Stimulated activated CD4-positive, alpha-beta T cell treated with anti-CD3 and anti-CD28 coated beads, Interleukin-4, amount 100 ng/mL, for 48 hours (primary cell): ENCODE results near the gene AP5Z1.

Experiments
- DNase-seq, 2 donors: peaks; one replicate each; pipeline ENCODE4 v3.0.0-alpha.2; 2020; ENCODE audit warnings: low read depth in 2 of 2

Gene AP5Z1

GRCh38 chr7:4775250-4775847 is at the start of gene AP5Z1:
AP5Z1 (plus strand) TSS chr7:4775623; CDS start chr7:4775716, 93 bp downstream.
- peak; percentile 88 to 93 for DNase-seq

- DNase-seq, result no peak
These were observed 49.5 kb upstream of the AP5Z1 start for GRCh38 chr7:4725850-4726450.

GRCh38 chr7:4726566-4726965 is 48.9 kb upstream of the AP5Z1 start:
- no peak for DNase-seq

- DNase-seq, result no peak
These were observed 47.3 kb upstream of the AP5Z1 start for GRCh38 chr7:4727914-4728705.

GRCh38 chr7:4729266-4729665 is 46.2 kb upstream of the AP5Z1 start:
- no peak for DNase-seq

- no peak for DNase-seq
These were observed 45.1 kb upstream of the AP5Z1 start for GRCh38 chr7:4730276-4730675.

- DNase-seq, result no peak
These were observed 44.5 kb upstream of the AP5Z1 start for GRCh38 chr7:4730971-4731370.

GRCh38 chr7:4731803-4732202 is 43.6 kb upstream of the AP5Z1 start:
- no peak for DNase-seq

GRCh38 chr7:4733936-4734528 is 41.4 kb upstream of the AP5Z1 start:
- DNase-seq, result no peak

GRCh38 chr7:4734587-4735345 is 40.7 kb upstream of the AP5Z1 start:
- DNase-seq, result no peak

- DNase-seq, result no peak
These were observed 38.1 kb upstream of the AP5Z1 start for GRCh38 chr7:4737300-4737699.

GRCh38 chr7:4738711-4739527 is 36.5 kb upstream of the AP5Z1 start:
- DNase-seq, result no peak

- DNase-seq, result no peak
These were observed 35.9 kb upstream of the AP5Z1 start for GRCh38 chr7:4739528-4739992.

GRCh38 chr7:4740796-4741195 is 34.6 kb upstream of the AP5Z1 start:
- DNase-seq, result no peak

GRCh38 chr7:4742051-4742573 is 33.3 kb upstream of the AP5Z1 start:
- no peak for DNase-seq

GRCh38 chr7:4742852-4743251 is 32.6 kb upstream of the AP5Z1 start:
- DNase-seq, result no peak

GRCh38 chr7:4744391-4745264 is 30.8 kb upstream of the AP5Z1 start:
- peak; percentile 63 to 79 for DNase-seq

GRCh38 chr7:4745265-4745919 is 30.0 kb upstream of the AP5Z1 start:
- no peak for DNase-seq
